ENCODE measurements around the gene TEX26.

GRCh38 chr13:30927595-30927994 lies 4.9 kb upstream of the TEX26 start:
- TF ChIP-seq POLR2AphosphoS5 (IDR thresholded peaks at IDR 0.05; ENCODE audit: low read depth) (no peak), CTCF (IDR thresholded peaks at IDR 0.05; ENCODE audit: insufficient read depth, low read length) (no peak)

Measured in HL-60 (cell line).